ENCODE results near the gene OSBP. TPM values are rescaled to one million over a fixed set of nuclear protein-coding genes. Genes with fewer than 3 reads are reported as not detected.
"Not testable (repeated sequence)": the region's sequence is repeated elsewhere in the genome, so short reads cannot be mapped to it uniquely, and the experiment has no call there.

The OSBP gene
- total RNA-seq, 6 donors from 2014 or later, result 24.4 to 52.6 (median 35.0) TPM

GRCh38 chr11:59552844-59553243 is 62.7 kb downstream of the OSBP start:
- ATAC-seq (ENCODE audit: low FRiP score in 2 of 2), result no peak
- Histone ChIP-seq H3K4me3 (no peak overlapping the region), H3K36me3 (no peaks in the 10 kb centered on the region), H3K27ac (no peak overlapping the region), H3K9me3 (no peaks in the 10 kb centered on the region), H3K27me3 (no peaks in the 10 kb centered on the region), H3K4me1 (peaks cover 2 to 36% (median 19%) of the 10 kb centered on the region in 4 donors)
- no peak for TF ChIP-seq POLR2A (IDR thresholded peaks at IDR 0.05)
- TF ChIP-seq CTCF (IDR thresholded peaks at IDR 0.05), result no peak
- no peak for TF ChIP-seq EP300 (IDR thresholded peaks at IDR 0.05)
- TF ChIP-seq POLR2AphosphoS5 (IDR thresholded peaks at IDR 0.05), result no peak
- WGBS, 2 donors, result 39 to 45% methylated on average over 2 of the region's 2 CpGs
- DNase-seq, result no peak

GRCh38 chr11:59551659-59552521 is 63.7 kb downstream of the OSBP start:
- Histone ChIP-seq H3K36me3 (no peaks in the 10 kb centered on the region), H3K4me3 (peak overlapping the region; percentile 24 to 62 (median 54)), H3K4me1 (peaks cover 2 to 28% (median 15%) of the 10 kb centered on the region in 4 donors), H3K27me3 (no peaks in the 10 kb centered on the region), H3K27ac (peak overlapping the region; percentile 70 to 88 (median 80)), H3K9me3 (no peaks in the 10 kb centered on the region)
- no peak for TF ChIP-seq POLR2AphosphoS5 (IDR thresholded peaks at IDR 0.05)
- 38 to 41% methylated on average over 30 of the region's 30 CpGs for WGBS, 2 donors
- ATAC-seq (ENCODE audit: low FRiP score in 2 of 2) (peak in 1 of 2 donors; percentile 36), DNase-seq (no peak)

- H3K36me3 ChIP-seq, result no peaks in the 10 kb centered on the region
- peak; percentile 83 to 86 for ATAC-seq (ENCODE audit: low FRiP score in 2 of 2)
- H3K27me3 ChIP-seq, result no peaks in the 10 kb centered on the region
- peak overlapping the region; percentile 70 to 88 (median 80) for H3K27ac ChIP-seq
- DNase-seq, result peak in 1 of 2 donors; percentile 74
- 1 to 2% methylated on average over 34 of the region's 34 CpGs for WGBS, 2 donors
- H3K4me1 ChIP-seq, result peaks cover 2 to 22% (median 13%) of the 10 kb centered on the region in 4 donors
- no peaks in the 10 kb centered on the region for H3K9me3 ChIP-seq
- no peak for TF ChIP-seq POLR2A (IDR thresholded peaks at IDR 0.05)
- no peak for TF ChIP-seq CTCF (IDR thresholded peaks at IDR 0.05)
- no peak for TF ChIP-seq EP300 (IDR thresholded peaks at IDR 0.05)
- TF ChIP-seq POLR2AphosphoS5 (IDR thresholded peaks at IDR 0.05), result no peak
- peak overlapping the region; percentile 52 to 62 (median 55) for H3K4me3 ChIP-seq
These were observed 64.5 kb downstream of the OSBP start for GRCh38 chr11:59550842-59551658.

- ATAC-seq (ENCODE audit: low FRiP score in 2 of 2) (peak; percentile 93 to 94), DNase-seq (peak; percentile 78 to 94)
- no peaks in the 10 kb centered on the region for H3K27me3 ChIP-seq
- peak overlapping the region; percentile 70 to 88 (median 80) for H3K27ac ChIP-seq
- no peaks in the 10 kb centered on the region for H3K9me3 ChIP-seq
- 1 to 3% methylated on average over 18 to 31 of the region's 31 CpGs for WGBS, 2 donors
- no peak for TF ChIP-seq POLR2A (IDR thresholded peaks at IDR 0.05)
- peak; percentile 42 to 72 (median 61) for TF ChIP-seq CTCF (IDR thresholded peaks at IDR 0.05)
- H3K4me1 ChIP-seq, result peaks cover 0 to 17% (median 10%) of the 10 kb centered on the region in 4 donors
- H3K36me3 ChIP-seq, result no peaks in the 10 kb centered on the region
- H3K4me3 ChIP-seq, result peak overlapping the region; percentile 52 to 62 (median 55)
These were observed 65.2 kb downstream of the OSBP start for GRCh38 chr11:59550368-59550841.

GRCh38 chr11:59548309-59548656 is 67.3 kb downstream of the OSBP start:
- no peak overlapping the region for H3K4me3 ChIP-seq
- H3K9me3 ChIP-seq, result no peaks in the 10 kb centered on the region
- H3K27me3 ChIP-seq, result no peaks in the 10 kb centered on the region
- H3K27ac ChIP-seq, result no peak overlapping the region
- peaks cover 0 to 17% (median 10%) of the 10 kb centered on the region in 4 donors for H3K4me1 ChIP-seq
- WGBS, 2 donors, result 97 to 98% methylated on average over 5 of the region's 5 CpGs
- TF ChIP-seq EP300 (IDR thresholded peaks at IDR 0.05), result no peak
- no peak for TF ChIP-seq POLR2A (IDR thresholded peaks at IDR 0.05)
- no peak for TF ChIP-seq POLR2AphosphoS5 (IDR thresholded peaks at IDR 0.05)
- no peaks in the 10 kb centered on the region for H3K36me3 ChIP-seq
- no peak for ATAC-seq (ENCODE audit: low FRiP score in 2 of 2)
- no peak for DNase-seq

- not testable (repeated sequence) for H3K4me3 ChIP-seq; DNase-seq; H3K9me3 ChIP-seq; H3K36me3 ChIP-seq; ATAC-seq (ENCODE audit: low FRiP score in 2 of 2); H3K27me3 ChIP-seq; H3K27ac ChIP-seq
- peaks cover 0 to 17% (median 10%) of the 10 kb centered on the region in 4 donors for H3K4me1 ChIP-seq
- WGBS, 2 donors, result 80 to 84% methylated on average over 5 of the region's 5 CpGs
These were observed 67.8 kb downstream of the OSBP start for GRCh38 chr11:59547605-59548308.

Measured in upper lobe of left lung (tissue), 6 donors.